OCI-M2 (cell line): ENCODE measurements around the gene FXYD2.

Experiments used
- DNase-seq: peaks from one replicate; lab custom pipeline; 2025; ENCODE audit not compliant: unreplicated experiment; lab: John Stamatoyannopoulos, UW

The FXYD2 gene

DNA sequence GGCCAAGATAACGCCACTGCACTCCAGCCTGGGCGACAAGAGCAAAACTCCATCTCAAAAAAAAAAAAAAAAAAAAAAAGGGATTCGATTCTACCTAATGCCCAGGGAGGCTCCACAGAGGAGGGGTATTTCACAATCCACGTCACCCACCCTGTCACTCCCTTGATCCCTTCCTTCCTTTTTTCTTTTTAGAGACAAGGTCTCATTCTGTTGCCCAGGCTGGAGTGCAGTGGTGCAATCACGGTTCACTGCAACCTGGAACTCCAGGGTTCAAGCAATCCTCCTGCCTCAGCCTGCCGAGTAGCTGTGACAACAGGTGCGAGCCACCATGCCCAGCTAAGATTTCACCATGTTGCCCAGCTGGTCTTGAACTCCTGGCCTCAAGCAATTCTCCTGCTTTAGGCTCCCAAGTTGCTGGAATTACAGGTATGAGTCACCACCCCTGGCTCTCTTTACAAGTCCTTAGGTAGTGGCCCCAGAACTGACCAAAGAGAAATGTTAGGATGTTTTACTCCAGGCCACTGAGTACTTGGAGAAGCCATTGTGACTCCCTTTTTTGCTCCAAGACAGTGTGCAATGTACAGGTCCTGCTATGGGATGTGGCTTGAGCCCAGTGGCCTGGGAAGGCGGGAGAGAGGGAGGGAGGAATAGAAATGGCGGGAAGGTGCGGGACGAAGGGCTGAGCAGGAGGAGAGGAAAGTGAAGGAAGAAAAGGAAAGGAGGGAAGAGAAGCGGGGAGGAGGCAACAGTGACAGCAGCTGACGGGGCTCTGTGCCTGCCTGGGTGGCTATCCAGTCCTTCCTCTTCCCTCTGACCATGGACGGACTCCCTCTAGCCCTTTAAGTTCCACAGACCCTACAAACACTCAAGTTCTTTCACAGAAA is 11.8 kb upstream of the FXYD2 start:
- no peak for DNase-seq

DNA sequence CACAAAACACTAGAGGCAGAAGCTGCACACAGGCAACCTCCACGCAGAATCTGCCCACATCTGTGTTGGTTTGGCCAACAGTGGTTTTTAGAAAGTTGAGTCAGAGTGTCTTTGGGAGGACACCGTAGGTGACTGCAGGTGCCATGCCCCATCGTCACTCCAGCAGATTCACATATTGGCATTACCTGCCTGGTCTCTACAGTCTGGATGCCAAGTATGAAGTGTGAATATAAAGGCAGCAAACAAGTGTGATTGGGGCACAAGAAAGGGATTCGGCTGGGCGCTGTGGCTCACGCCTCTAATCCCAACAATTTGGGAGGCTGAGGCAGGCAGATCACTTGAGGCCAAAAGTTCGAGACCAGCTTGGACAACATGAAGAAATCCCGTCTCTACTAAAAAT is 11.0 kb upstream of the FXYD2 start:
- DNase-seq = no peak

DNA sequence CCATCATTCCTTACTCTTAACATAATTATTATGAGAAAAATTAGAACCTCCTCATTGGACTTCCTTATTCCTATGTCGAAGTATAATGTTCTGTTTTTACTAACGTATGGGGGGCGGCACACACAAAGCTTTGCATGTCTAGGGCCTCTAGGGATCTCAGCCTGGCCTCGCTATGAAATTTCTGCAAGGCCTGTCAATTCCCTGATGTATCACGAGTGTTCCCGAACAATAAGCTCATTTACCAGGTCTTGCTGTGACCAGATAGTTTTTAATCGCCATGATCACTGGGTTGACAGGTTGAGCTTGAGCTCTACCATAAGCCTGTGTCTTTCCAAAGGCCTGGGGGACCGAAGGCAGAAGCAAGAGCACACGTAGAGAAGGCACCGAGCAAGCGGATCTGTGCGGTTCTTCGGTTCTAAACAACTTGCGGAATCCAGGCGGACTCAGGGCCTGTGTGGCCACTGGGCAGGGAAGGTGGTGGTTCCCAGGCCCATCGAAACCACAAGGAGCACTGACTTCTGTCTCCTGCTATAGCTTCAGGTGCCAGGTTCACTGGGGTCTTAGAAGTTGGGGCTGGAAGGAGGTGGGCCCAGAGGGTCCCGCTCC is 10.4 kb upstream of the FXYD2 start:
- no peak for DNase-seq

DNA sequence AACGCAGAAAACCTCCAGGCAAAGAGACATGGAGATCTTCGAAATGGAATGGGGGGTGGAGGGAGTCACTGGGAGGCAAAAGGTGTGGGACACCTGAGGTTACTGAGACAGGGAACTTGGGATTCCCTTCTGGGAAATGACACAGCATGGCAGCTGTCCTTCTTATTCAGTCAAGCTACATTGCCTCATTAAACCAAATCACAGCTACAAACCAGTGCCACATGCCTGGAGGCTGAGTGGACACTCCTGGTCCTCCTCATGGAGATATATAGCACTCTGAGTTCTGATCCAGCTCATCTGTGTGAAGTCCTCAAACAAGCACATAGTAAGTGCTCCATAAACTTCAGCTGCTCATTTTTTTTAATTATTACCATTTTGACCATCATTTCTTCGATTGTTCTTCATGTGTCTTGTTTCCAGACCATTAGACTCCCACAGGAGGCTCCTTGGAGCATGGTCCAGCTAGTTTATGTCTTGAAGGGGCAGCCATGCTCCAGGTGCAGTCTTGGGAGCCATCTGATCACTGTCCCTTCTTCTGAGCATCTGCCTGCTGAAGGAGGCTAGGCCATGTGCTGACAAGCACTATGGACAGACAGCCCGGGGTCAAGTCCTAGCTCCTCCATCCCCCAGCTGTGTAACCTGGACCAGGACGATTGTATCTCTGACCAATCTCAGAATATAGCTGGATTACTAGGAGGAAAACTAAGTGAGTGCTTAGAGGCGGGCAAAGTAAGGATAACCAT is 9.7 kb upstream of the FXYD2 start:
- no peak for DNase-seq

DNA sequence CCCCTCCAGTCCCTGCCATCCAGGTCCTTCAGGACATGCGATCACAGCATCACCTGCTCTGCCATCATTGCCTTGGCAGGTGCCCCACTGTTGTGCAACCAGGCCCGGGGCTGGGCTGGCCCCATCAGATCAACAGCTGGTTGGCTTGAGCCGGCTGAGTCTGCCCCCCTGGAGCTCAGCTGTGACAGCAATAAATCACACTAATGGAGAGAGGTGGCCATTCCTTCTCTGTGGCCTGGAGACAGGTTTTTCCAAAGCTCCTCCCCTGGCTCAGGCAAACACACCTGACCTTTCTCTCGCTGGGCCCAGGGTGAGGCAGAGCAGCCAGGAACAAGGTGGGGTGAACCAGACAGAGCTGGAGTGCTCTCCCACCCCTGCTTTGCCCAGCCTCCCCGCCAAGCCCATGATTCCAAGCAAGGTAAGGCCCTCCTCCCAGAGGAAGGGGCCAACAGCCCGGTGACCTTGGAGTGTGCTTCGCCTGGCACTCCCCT is 8.9 kb upstream of the FXYD2 start:
- no peak for DNase-seq

DNA sequence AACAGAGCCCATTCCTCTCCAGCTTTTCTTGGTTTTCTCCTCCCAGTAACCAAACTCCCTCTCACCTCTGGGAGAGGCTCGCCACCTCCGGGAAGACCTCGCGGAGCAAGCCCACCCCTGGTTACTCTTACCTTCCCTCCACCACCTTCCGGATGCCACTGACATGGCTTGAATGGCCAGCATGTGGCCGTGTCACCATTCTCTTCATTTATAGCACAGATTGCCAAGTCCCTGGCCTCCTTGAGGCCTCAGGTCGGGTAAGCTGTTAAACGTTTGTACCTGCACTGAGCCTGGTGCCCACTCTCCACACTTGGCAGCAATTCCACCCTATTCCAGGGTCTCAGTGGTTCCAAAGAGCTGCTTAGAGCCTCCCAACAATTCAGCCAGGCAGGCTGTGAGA is 8.0 kb upstream of the FXYD2 start:
- no peak for DNase-seq

DNA sequence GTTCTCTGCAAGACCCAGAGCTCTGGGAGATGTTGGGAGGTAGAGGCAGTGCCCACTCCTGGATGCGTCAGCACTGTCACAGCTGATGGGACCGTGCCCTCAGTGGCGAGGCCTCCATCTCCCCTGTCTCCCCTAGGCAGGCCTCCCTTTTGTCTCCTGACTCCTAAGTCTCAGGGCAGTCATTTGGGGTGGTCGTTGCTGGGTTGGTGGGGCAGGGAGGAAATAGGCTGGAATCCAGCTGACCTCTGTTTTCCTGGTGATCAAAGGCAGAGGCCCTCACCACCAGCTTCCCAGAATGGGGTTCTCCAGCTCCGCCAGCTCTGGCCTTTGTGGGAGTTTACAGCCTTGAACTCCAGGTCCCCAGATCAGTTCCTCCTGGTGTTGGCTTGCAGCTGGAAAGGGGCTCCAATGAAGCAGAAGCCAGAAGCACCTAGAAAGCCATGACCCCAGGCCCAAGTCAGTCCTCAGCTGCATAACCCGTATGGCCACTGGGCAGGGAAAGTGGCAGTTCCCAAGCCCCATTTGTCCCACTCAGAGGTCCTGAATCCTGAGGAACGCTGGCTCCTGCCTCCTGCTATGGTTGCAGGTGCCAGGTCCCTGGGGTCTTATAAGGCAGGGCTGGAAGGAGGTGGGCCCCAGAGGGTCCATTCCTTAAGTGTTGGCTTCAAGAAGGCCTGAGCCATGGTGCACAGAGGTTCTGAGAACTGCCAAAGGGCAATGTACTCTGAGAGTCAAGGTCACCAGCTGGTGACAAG is 7.3 kb upstream of the FXYD2 start:
- DNase-seq = no peak

DNA sequence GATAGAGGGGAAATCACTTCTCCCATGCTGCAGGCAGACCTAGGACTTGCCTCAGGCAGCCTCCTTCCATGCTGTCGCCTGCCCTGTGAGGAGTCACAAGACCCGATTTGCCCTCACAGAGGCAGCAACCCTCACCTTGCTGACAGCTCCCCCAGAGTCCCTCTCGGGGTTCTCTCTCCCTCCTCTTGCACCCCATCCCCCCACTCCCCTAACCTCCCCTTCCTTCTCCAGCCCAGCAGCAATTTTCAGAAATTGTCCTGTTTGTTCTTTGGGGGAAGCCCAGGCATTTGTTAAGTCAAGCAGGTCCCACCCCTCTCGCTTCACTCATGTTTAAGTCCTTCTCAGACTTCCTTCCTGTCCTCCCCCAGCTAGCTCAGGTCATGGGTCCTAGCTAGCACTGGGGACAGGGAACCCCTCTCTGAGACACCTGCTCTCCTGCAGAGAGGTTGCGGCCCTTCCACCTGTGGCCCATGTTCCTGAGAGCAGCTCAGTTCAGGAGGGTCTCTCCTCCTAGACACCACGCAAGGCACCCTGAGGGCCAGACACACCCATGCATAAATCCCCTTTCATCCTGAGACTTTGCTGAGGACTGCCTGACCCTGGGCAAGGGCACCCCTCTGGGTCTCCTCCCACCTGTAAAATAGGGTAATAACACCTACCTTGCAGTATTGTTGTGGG is 6.3 kb upstream of the FXYD2 start:
- no peak for DNase-seq

DNA sequence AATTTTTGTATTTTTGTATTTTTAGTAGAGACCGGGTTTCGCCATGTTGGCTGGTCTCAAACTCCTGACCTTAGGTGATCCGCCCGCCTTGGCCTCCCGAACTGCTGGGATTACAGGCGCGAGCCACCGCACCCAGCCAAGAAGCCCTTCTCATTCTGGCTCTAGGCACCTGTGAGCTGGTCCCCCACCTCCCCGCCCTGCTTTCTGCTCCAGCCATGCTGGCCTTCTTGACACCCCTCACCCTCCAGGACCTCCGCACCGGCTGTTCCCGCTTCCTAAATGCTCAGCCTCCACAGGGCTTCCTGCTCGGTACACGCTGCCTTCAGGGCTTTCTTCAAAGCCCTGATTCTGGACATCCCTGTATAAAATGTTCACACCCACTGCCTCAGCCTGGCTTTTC is 5.5 kb upstream of the FXYD2 start:
- DNase-seq = no peak

DNA sequence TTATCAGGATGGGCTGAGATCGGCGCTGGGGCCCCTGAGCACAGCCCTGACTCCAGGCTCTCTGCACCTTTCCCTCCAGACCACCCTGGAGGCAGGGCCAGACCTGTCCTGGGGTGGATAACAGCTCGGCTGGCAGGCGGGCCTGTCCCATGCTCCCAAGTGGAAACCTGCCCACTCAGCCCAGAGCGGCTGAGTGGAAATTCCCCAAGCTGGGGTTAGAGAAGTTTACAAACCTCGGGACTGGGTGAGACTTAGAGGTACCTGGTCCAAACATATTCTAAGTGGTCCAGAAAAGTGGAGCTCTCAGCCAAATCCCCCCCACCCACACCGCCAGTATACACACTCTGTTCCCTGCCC is 4.8 kb upstream of the FXYD2 start:
- no peak for DNase-seq

DNA sequence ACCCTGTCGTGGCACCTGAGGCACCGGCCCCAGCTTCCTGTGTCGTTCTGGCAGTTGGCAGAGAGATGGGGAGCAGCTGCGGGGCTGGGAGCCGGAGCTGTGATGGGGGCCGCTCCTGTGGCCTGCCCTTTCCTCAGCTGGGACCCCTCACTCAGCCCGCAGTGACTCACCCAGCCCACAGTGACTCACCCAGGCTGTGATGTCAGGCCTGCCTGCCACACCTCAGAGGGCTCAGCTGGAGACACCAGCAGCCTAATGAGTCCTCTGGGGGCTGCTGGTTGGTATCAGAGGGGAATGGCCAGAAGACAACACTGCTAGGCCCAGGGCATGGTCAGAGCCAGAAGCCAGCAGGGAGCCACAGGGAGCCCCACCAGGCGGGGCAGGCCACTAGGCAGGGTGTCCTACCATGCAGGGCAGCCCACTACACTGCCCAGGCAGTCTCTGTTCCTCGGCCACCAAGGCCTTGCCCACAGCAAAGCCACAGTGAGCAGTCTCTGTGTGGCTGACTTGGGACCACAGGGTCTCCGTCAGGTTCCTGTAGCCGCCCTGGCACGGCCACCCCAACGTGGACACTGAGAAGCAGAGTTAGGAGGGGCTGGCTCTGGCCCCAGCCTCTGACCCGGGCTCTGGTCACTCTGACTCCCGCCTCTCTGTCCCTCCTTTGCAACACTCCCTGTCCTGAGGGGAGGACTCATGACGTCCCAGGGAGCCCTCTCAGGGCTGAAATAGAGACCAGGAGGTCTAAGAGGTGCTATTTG is 4.2 kb upstream of the FXYD2 start:
- no peak for DNase-seq

DNA sequence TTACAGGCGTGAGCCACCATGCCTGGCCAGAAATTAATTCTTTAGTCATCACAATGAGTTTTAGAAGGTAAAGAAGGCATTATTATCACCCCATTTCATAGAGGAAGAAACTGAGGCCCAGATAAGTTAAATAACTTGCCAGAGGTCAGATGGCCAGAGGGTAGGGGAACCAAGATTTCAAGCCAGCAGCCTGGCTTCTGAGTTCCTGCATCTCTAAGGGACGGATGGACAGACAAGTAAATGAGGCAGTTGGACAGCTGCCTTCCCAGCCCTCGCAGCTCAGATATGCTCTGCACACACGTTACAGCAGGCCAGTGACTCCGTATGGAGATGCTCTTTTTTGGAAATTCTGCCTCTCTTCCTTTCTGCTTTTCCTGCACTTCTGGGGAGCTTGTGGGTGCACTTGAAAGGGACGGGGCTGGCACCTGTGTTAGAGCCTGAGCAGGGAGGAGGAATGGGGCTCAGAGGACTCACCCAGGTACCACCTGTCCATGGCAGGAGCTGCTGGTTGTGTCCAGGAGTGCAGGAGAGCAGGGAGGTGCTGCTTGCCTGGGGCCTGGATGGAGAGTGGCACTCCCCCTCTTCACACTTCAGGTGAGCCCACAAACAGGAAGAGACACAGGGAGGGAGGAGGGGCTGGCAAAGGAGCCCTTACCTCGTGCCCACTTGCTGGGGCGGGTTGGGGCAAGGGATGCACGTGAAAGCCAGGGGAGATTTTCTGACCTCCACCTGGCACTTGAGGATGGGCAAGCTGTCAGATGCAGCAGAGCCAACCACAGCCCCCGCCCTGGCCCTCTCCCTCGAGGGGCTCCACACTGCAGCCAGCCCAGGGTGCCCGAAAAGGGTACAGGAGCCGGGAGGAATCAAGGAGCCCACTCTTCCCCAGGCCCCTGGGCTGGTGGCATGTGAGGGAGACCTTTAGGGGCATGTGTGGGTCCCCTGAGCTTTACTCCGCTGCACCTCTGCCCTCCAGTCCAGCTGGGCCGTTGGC is 3.3 kb upstream of the FXYD2 start:
- DNase-seq = no peak

DNA sequence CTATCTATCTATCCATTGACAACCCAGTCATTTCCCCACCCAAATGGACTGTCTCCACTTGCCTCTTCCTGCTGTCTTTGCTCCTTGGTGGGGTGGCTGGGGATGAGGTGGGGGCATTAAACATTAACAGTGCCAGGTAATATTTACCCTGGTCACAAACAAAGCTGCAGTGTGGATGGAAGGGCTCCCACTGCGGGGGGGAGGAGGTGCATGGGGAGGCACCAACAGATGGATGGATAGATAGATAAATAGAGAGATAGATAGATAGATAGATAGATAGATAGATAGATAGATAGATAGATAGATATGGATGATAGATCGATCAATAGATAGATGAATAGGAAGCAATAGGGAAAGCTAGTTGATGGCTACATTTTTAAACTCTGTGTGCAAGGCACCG is 2.3 kb upstream of the FXYD2 start:
- no peak for DNase-seq

DNA sequence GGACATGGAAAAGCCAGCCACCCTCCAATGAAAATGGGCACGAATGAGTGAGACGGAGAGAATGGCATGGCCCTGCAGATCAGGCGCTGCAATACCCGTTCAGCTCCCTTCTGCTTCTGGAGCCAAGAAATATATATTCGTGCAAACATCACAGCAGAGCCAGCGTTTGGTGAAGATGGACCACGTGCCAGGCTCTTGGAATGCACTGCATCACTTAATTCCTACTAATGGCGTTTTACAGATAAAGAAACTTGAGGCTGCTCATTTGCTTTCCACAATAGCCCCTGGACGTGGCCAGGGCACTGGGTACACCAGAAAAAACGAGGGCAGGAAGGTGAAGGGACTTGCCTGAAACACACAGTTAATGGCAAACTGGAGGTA is 1.6 kb upstream of the FXYD2 start:
- no peak for DNase-seq

DNA sequence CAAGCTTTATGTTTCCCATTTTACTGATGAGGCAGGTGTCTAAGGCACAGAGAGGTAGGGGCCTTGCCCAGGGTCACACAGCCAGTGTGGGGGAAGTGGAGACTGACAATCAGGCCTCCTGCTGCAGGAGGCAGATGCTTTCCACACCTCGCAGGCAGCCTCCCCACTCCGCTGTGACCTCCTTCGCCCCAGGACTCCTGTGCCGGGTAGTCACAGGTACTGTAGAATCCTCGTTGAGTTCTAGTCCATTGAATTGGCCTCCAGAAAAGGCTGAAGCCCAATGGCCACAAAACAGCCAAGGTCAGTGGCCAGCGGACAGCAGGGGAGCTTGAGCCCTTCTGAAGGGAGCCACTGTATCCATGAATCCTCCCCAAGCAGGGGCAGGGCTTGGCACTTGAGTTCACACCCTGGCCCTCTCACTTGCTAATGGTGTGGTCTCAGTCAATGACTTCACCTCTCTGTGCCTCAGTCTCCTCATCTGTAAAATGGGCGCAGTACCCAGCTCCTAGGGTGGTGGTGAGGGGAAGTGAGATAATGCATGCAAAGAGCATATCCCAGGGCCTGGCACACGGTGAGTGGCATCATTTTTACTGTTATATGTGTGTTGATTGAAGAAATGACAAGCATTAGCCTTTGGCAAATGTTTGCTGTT is 1.1 kb upstream of the FXYD2 start:
- no peak for DNase-seq

DNA sequence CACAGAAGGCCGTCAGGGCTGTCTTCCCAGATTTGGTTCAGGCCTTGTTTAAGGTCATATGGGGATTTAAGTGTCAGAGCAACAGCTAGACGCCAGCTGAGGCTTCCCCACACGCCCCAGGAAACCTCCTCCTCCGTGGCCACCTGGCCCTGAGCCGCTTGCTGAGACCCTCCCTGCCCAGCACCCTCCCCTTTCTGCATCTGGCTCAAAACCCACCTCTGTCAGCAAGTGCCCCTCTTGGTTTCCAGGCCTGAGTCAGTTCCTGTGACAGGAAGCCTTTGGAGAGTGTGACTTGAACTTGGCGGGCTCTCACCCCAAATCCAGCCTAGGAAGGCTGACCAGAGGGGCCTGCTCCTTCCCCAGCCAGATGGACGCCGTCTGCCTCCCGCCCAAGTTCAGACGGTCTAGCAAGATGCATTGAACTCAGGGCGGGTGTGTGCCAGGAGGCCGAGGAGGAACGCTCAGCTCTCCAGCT is 561 bp downstream of the FXYD2 start:
- no peak for DNase-seq

DNA sequence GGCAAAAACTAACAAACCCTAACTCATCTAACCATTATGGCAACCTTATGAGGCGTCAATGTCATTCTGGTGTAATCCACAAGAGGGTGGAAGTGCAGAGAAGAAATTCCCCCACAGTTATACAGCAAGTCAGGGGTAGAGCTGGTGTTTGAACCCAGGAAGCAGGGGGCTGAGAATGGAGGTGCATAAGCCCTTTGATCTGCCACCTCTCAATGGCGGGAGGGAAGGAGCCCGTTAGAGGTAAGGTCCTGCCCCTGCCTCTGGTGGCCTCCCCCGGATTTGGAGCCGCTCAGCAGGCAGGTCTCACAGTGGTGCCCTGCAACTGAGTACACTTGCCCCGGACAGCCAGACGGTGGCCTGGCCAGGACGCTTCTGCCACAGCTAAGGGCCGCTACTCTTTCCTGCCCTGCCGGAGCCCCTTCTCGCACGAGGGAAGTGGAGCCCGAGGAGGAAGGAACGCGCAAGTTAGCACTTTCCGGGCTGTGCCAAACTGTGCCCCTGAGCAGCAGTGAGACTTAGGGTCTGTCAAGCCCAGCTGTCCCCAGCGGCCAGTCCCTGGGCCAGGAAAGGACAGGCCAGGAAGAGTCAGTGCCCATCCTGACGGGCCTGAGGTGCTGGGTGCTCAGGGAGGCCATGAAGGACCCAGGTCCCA is 1.1 kb downstream of the FXYD2 start:
- DNase-seq = no peak
